Neural cell (in vitro differentiated cells): ENCODE results near the gene FBXO42. TPM values are rescaled to one million over a fixed set of nuclear protein-coding genes. Genes with fewer than 3 reads are reported as not detected.

ENCODE experiments used
- H2AFZ ChIP-seq: fragments of 200-600, 300-800 bp; sonication (generic), shearing (Covaris generic); 2 replicates; pipeline ENCODE4 v1.6.0; 2014; ENCODE audit warnings: low read depth, mild to moderate bottlenecking, antibody characterized with exemption, low read length, moderate library complexity
- H3F3A ChIP-seq: fragments of 200-600 bp; shearing (Covaris generic); 2 replicates; pipeline ENCODE4 v1.6.1; 2016; ENCODE audit warnings: mild to moderate bottlenecking, moderate library complexity, mixed read lengths, antibody characterized with exemption, low read length; ENCODE audit not compliant: insufficient read depth, poor library complexity, severe bottlenecking
- H3K27ac ChIP-seq: fragments of 200-600, 300-800 bp; sonication (generic), shearing (Covaris generic); 2 replicates; pipeline ENCODE4 v1.5.1; 2014; ENCODE audit warnings: mild to moderate bottlenecking, low read length, moderate library complexity
- H3K27me3 ChIP-seq: fragments of 300-800, 200-600 bp; sonication (generic), shearing (Covaris generic); 2 replicates; pipeline ENCODE4 v1.6.0; 2014; ENCODE audit warnings: mild to moderate bottlenecking, low read depth, low read length, moderate library complexity; ENCODE audit not compliant: insufficient read depth
- H3K36me3 ChIP-seq: fragments of 300-800, 200-600 bp; sonication (generic), shearing (Covaris generic); 2 replicates; pipeline ENCODE4 v1.5.1; 2014; ENCODE audit warnings: mild to moderate bottlenecking, antibody characterized with exemption, low read length, moderate library complexity; ENCODE audit not compliant: insufficient read depth
- H3K4me2 ChIP-seq: fragments of 300-800, 200-600 bp; sonication (generic), shearing (Covaris generic); 2 replicates; pipeline ENCODE4 v1.6.0; 2014; ENCODE audit warnings: mild to moderate bottlenecking, low read length
- H3K4me3 ChIP-seq: fragments of 300-800, 200-600 bp; sonication (generic), shearing (Covaris generic); 2 replicates; pipeline ENCODE4 v1.5.1; 2014; ENCODE audit warnings: mild to moderate bottlenecking, low read length, moderate library complexity
- H3K79me2 ChIP-seq: fragments of 200-600 bp; shearing (Covaris generic); replicated peaks from 2 replicates; pipeline ENCODE4 v1.6.0; 2014; ENCODE audit warnings: mild to moderate bottlenecking, low read length, moderate library complexity; ENCODE audit not compliant: insufficient read depth
- H3K9ac ChIP-seq: fragments of 300-800, 200-600 bp; sonication (generic), shearing (Covaris generic); 2 replicates; pipeline ENCODE4 v1.6.1; 2016; ENCODE audit warnings: mild to moderate bottlenecking, low read length, mixed read lengths
- H3K9me2 ChIP-seq: fragments of 200-600 bp; shearing (Covaris generic); 2 replicates; pipeline ENCODE4 v1.6.1; 2016; ENCODE audit warnings: mild to moderate bottlenecking, low read length, mixed read lengths; ENCODE audit not compliant: insufficient read depth
- H3K9me3 ChIP-seq: fragments of 200-600, 300-800 bp; sonication (generic), shearing (Covaris generic); 2 replicates; pipeline ENCODE4 v1.6.1; 2016; ENCODE audit warnings: mild to moderate bottlenecking, mixed run types, low read length, moderate library complexity, mixed read lengths
- H4K20me1 ChIP-seq: fragments of 200-600 bp; shearing (Covaris generic); 2 replicates; pipeline ENCODE4 v1.6.1; 2016; ENCODE audit warnings: mild to moderate bottlenecking, mixed run types; ENCODE audit not compliant: insufficient read depth
- CTCF ChIP-seq: fragments of 450-650 bp; IDR thresholded peaks from 2 replicates; pipeline ENCODE4 v1.5.1; 2014; ENCODE audit warnings: antibody characterized with exemption, mild to moderate bottlenecking, moderate library complexity; ENCODE audit not compliant: poor library complexity, severe bottlenecking
- EP300 ChIP-seq: fragments of 450-650 bp; conservative IDR thresholded peaks from 2 replicates; pipeline ENCODE4 v1.6.1; 2014; ENCODE audit warnings: antibody characterized with exemption, mild to moderate bottlenecking, moderate library complexity; ENCODE audit not compliant: poor library complexity, severe bottlenecking
- EZH2 ChIP-seq: fragments of 200-600, 300-800 bp; shearing (Covaris generic), sonication (generic); IDR thresholded peaks from 2 replicates; pipeline ENCODE4 v1.6.1; 2014; ENCODE audit warnings: antibody characterized with exemption, low read length, borderline replicate concordance, mild to moderate bottlenecking; ENCODE audit not compliant: insufficient read depth, poor library complexity, severe bottlenecking
- MXI1 ChIP-seq: fragments of 450-650 bp; conservative IDR thresholded peaks from 2 replicates; pipeline ENCODE4 v1.6.1; 2014; ENCODE audit warnings: antibody characterized with exemption, mild to moderate bottlenecking; ENCODE audit not compliant: poor library complexity, severe bottlenecking
- POLR2AphosphoS5 ChIP-seq: IDR thresholded peaks from 2 replicates; pipeline ENCODE4 v1.6.1; 2012
- RAD21 ChIP-seq: fragments of 450-650 bp; conservative IDR thresholded peaks from 2 replicates; pipeline ENCODE4 v1.6.1; 2014; ENCODE audit warnings: antibody characterized with exemption, mild to moderate bottlenecking, moderate library complexity
- REST ChIP-seq: IDR thresholded peaks from 2 replicates; pipeline ENCODE4 v1.6.1; 2012; ENCODE audit warnings: borderline replicate concordance
- SMC3 ChIP-seq: fragments of 450-650 bp; conservative IDR thresholded peaks from 2 replicates; pipeline ENCODE4 v1.6.1; 2014; ENCODE audit warnings: antibody characterized with exemption, mild to moderate bottlenecking, moderate library complexity; ENCODE audit not compliant: poor library complexity
- TAF1 ChIP-seq: IDR thresholded peaks from 2 replicates; pipeline ENCODE4 v1.6.1; 2012; ENCODE audit warnings: low read depth
- polyA plus RNA-seq: library from polyadenylated mRNA; depleted of rRNA; stranded (reverse); fragments of >200 nt; gene quantifications from 2 replicates; pipeline ENCODE4 v1.2.3, GENCODE V29; 2014

FBXO42 gene
- polyA plus RNA-seq, 1 donor from 2014 or later = 30.1 TPM

GRCh38 chr1:16281765-16282164 lies 70.5 kb downstream of the FBXO42 start:
- Histone ChIP-seq H3K4me3 (no peak overlapping the region), H3K79me2 (no peaks in the 10 kb centered on the region), H2AFZ (no peak overlapping the region), H3K9ac (no peak overlapping the region), H3K36me3 (no peaks in the 10 kb centered on the region), H3F3A (no peaks in the 10 kb centered on the region), H3K4me2 (no peak overlapping the region), H3K9me3 (no peaks in the 10 kb centered on the region), H3K27ac (no peak overlapping the region), H3K27me3 (no peaks in the 10 kb centered on the region), H3K9me2 (no peaks in the 10 kb centered on the region), H4K20me1 (no peaks in the 10 kb centered on the region)
- TF ChIP-seq MXI1 (no peak), EZH2 (no peak), SMC3 (no peak), RAD21 (no peak), TAF1 (no peak), CTCF (no peak), REST (no peak), EP300 (no peak), POLR2AphosphoS5 (no peak)

GRCh38 chr1:16279186-16279585 lies 73.1 kb downstream of the FBXO42 start:
- Histone ChIP-seq H3K36me3 (no peaks in the 10 kb centered on the region), H4K20me1 (no peaks in the 10 kb centered on the region), H3K27ac (no peak overlapping the region), H3K79me2 (no peaks in the 10 kb centered on the region), H2AFZ (no peak overlapping the region), H3F3A (no peaks in the 10 kb centered on the region), H3K4me3 (no peak overlapping the region), H3K9me3 (no peaks in the 10 kb centered on the region), H3K27me3 (no peaks in the 10 kb centered on the region), H3K4me2 (no peak overlapping the region), H3K9me2 (no peaks in the 10 kb centered on the region), H3K9ac (no peak overlapping the region)
- TF ChIP-seq POLR2AphosphoS5 (no peak), TAF1 (no peak), EZH2 (no peak), EP300 (no peak), REST (no peak), CTCF (no peak), SMC3 (no peak), MXI1 (no peak), RAD21 (no peak)
